HEK293 (cell line): ENCODE results near the gene TSPEAR.

ENCODE experiments used
- CTCF ChIA-PET: fragments of 350-600 bp; formaldehyde crosslinking; extraction: SDS; loops from one replicate; lab custom pipeline; 2021; ENCODE audit warnings: antibody characterized with exemption; lab: Yijun Ruan, JAX
- POLR2A ChIA-PET: fragments of 300-600 bp; formaldehyde crosslinking; extraction: SDS; loops from one replicate; lab custom pipeline; 2020; ENCODE audit warnings: antibody characterized with exemption, inconsistent platforms; lab: Yijun Ruan, JAX
- H3K27ac ChIP-seq: fragments of 200-500 bp; sonication (Bioruptor generic); 2 replicates; pipeline ENCODE4 v1.5.1; 2014; ENCODE audit warnings: low read depth, low read length, control low read depth, inconsistent platforms; ENCODE audit errors: extremely low read depth
- H3K36me3 ChIP-seq, 2 experiments: fragments of 200-500 bp in 1 of 2; sonication (Bioruptor generic) in 1 of 2; 1 replicate in 1 of 2; 2 replicates in 1 of 2; pipeline ENCODE4 v1.5.1; 2014 to 2017; ENCODE audit warnings: inconsistent platforms in 2 of 2, low read length in 2 of 2; ENCODE audit not compliant: control insufficient read depth in 2 of 2, insufficient read depth in 1 of 2
- H3K4me1 ChIP-seq: fragments of 200-500 bp; sonication (Bioruptor generic); 2 replicates; pipeline ENCODE4 v1.5.1; 2014; ENCODE audit warnings: mild to moderate bottlenecking, low read length, inconsistent platforms; ENCODE audit not compliant: control insufficient read depth, insufficient read depth
- H3K4me3 ChIP-seq: 2 replicates; pipeline ENCODE4 v1.5.1; 2011; ENCODE audit warnings: low read depth, mild to moderate bottlenecking, control low read depth, low read length, moderate library complexity
- H3K9me3 ChIP-seq: fragments of 200-500 bp; sonication (Bioruptor generic); 2 replicates; pipeline ENCODE4 v1.5.1; 2014; ENCODE audit warnings: low read depth, low read length, inconsistent platforms; ENCODE audit not compliant: control insufficient read depth, insufficient read depth
- MYNN ChIP-seq: fragments of 450-650 bp; formaldehyde crosslinking; IDR thresholded peaks from 2 replicates; pipeline ENCODE4 v1.5.1; 2016; ENCODE audit warnings: missing biosample characterization, missing genetic modification characterization, borderline replicate concordance
- PRDM10 ChIP-seq: fragments of 450-650 bp; formaldehyde crosslinking; IDR thresholded peaks from 2 replicates; pipeline ENCODE4 v1.5.1; 2016; ENCODE audit warnings: missing biosample characterization, missing genetic modification characterization
- RBAK ChIP-seq: fragments of 450-650 bp; formaldehyde crosslinking; IDR thresholded peaks from 2 replicates; pipeline ENCODE4 v1.5.1; 2016; ENCODE audit warnings: missing biosample characterization, missing genetic modification characterization
- SCRT1 ChIP-seq: fragments of 450-650 bp; formaldehyde crosslinking; IDR thresholded peaks from 2 replicates; pipeline ENCODE4 v1.5.1; 2016; ENCODE audit warnings: missing biosample characterization, missing genetic modification characterization, borderline replicate concordance
- SP2 ChIP-seq: fragments of 450-650 bp; formaldehyde crosslinking; IDR thresholded peaks from 2 replicates; pipeline ENCODE4 v1.5.1; 2016; ENCODE audit warnings: missing biosample characterization, missing genetic modification characterization
- ZBTB1 ChIP-seq: fragments of 450-650 bp; formaldehyde crosslinking; IDR thresholded peaks from 2 replicates; pipeline ENCODE4 v1.5.1; 2016; ENCODE audit warnings: missing biosample characterization, missing genetic modification characterization
- ZBTB44 ChIP-seq: fragments of 450-650 bp; IDR thresholded peaks from 2 replicates; pipeline ENCODE4 v1.5.1; 2018; ENCODE audit warnings: missing biosample characterization, mild to moderate bottlenecking, missing genetic modification characterization
- ZBTB8A ChIP-seq: fragments of 450-650 bp; formaldehyde crosslinking; IDR thresholded peaks from 2 replicates; pipeline ENCODE4 v1.5.1; 2016; ENCODE audit warnings: missing biosample characterization, missing genetic modification characterization
- ZFHX2 ChIP-seq: fragments of 450-650 bp; formaldehyde crosslinking; conservative IDR thresholded peaks from 2 replicates; pipeline ENCODE4 v1.5.1; 2016; ENCODE audit warnings: missing biosample characterization, missing genetic modification characterization
- ZFP69B ChIP-seq: fragments of 450-650 bp; formaldehyde crosslinking; IDR thresholded peaks from 2 replicates; pipeline ENCODE4 v1.5.1; 2016; ENCODE audit warnings: missing biosample characterization, missing genetic modification characterization
- ZIC2 ChIP-seq: fragments of 450-650 bp; formaldehyde crosslinking; IDR thresholded peaks from 2 replicates; pipeline ENCODE4 v1.5.1; 2016; ENCODE audit warnings: missing biosample characterization, missing genetic modification characterization
- ZNF112 ChIP-seq: fragments of 450-650 bp; formaldehyde crosslinking; IDR thresholded peaks from 2 replicates; pipeline ENCODE4 v1.5.0; 2017; ENCODE audit warnings: missing biosample characterization, missing genetic modification characterization
- ZNF341 ChIP-seq: fragments of 450-650 bp; formaldehyde crosslinking; IDR thresholded peaks from 2 replicates; pipeline ENCODE4; 2016; ENCODE audit warnings: low read depth, missing biosample characterization, missing genetic modification characterization
- ZNF366 ChIP-seq: fragments of 450-650 bp; formaldehyde crosslinking; conservative IDR thresholded peaks from 2 replicates; pipeline ENCODE4 v1.5.1; 2016; ENCODE audit warnings: missing biosample characterization, missing genetic modification characterization
- ZNF37A ChIP-seq: fragments of 450-650 bp; IDR thresholded peaks from 2 replicates; pipeline ENCODE4 v1.5.1; 2018; ENCODE audit warnings: missing biosample characterization, missing genetic modification characterization
- ZNF473 ChIP-seq: fragments of 450-650 bp; formaldehyde crosslinking; IDR thresholded peaks from 2 replicates; pipeline ENCODE4 v1.5.1; 2017; ENCODE audit warnings: missing biosample characterization, missing genetic modification characterization
- ZNF510 ChIP-seq: fragments of 450-650 bp; formaldehyde crosslinking; IDR thresholded peaks from 2 replicates; pipeline ENCODE4 v1.5.1; 2018; ENCODE audit warnings: mild to moderate bottlenecking, missing genetic modification characterization, missing biosample characterization; ENCODE audit not compliant: insufficient replicate concordance
- ZNF521 ChIP-seq: fragments of 450-650 bp; formaldehyde crosslinking; IDR thresholded peaks from 2 replicates; pipeline ENCODE4 v1.5.1; 2017; ENCODE audit warnings: missing biosample characterization, mild to moderate bottlenecking, missing genetic modification characterization
- ZNF544 ChIP-seq: fragments of 450-650 bp; formaldehyde crosslinking; IDR thresholded peaks from 2 replicates; pipeline ENCODE4 v1.5.0; 2017; ENCODE audit warnings: missing biosample characterization, missing genetic modification characterization
- ZNF629 ChIP-seq: fragments of 450-650 bp; formaldehyde crosslinking; IDR thresholded peaks from 2 replicates; pipeline ENCODE4 v1.5.1; 2017; ENCODE audit warnings: missing biosample characterization, missing genetic modification characterization
- ZNF747 ChIP-seq: fragments of 450-650 bp; formaldehyde crosslinking; IDR thresholded peaks from 2 replicates; pipeline ENCODE4 v1.5.1; 2016; ENCODE audit warnings: missing biosample characterization, missing genetic modification characterization
- ZNF76 ChIP-seq: fragments of 450-650 bp; formaldehyde crosslinking; IDR thresholded peaks from 2 replicates; pipeline ENCODE4; 2016; ENCODE audit warnings: low read depth, missing biosample characterization, missing genetic modification characterization, borderline replicate concordance
- TF ChIP-seq, protein P1 (sequence below): fragments of 450-650 bp; formaldehyde crosslinking; IDR thresholded peaks from 2 replicates; pipeline ENCODE4 v1.5.1; 2017; ENCODE audit warnings: missing biosample characterization, missing genetic modification characterization
- TF ChIP-seq, protein P2 (sequence below): fragments of 450-650 bp; formaldehyde crosslinking; IDR thresholded peaks from 2 replicates; pipeline ENCODE4 v1.5.1; 2016; ENCODE audit warnings: missing biosample characterization, missing genetic modification characterization

Gene TSPEAR

GRCh38 chr21:44537930-44538911, 173.2 kb downstream of the TSPEAR start:
- ChIA-PET POLR2A (no interaction called here), CTCF (no interaction called here)
- H3K9me3 ChIP-seq = no peaks in the 10 kb centered on the region

DNA sequence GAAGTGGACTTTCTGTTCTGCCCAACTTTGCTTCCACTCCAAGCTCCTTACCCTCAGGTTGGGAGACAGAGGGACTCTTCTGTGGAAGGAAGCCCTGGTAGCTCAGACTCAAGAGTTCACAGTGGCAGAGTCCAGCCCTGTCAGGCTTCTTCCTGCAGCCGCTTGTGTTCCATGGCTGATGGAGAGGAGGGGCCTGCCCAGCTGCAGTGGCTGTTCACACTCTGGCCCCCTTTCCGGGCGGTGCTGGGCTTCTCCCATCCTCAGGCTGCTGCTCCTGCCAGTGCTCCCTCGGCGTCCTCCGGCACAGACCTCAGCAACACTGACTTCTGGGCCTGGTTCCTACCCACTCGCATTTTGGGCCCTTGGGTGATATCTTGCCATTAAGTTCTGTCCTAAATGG, 175.4 kb downstream of the TSPEAR start:
- CTCF ChIA-PET = interaction anchor here (0.5 to 1.1 kb wide), 5 partner anchors 17 to 258 kb away, joined by 3 to 6 read pairs (median 3); no protein-coding TSS in a partner anchor
- Histone ChIP-seq H3K4me3 (no peak overlapping the region), H3K27ac (no peak overlapping the region), H3K36me3 (no peaks in the 10 kb centered on the region), H3K4me1 (no peaks in the 10 kb centered on the region), H3K9me3 (no peaks in the 10 kb centered on the region)
- POLR2A ChIA-PET = no interaction called here
- no peak for TF ChIP-seq ZNF544
- no peak for TF ChIP-seq ZNF112 (tag by site-specific recombination)
- no peak for TF ChIP-seq SCRT1 (tag by site-specific recombination)
- TF ChIP-seq MYNN (tag by site-specific recombination) = no peak
- TF ChIP-seq SP2 (tag by site-specific recombination) = no peak
- TF ChIP-seq, protein P1, sequence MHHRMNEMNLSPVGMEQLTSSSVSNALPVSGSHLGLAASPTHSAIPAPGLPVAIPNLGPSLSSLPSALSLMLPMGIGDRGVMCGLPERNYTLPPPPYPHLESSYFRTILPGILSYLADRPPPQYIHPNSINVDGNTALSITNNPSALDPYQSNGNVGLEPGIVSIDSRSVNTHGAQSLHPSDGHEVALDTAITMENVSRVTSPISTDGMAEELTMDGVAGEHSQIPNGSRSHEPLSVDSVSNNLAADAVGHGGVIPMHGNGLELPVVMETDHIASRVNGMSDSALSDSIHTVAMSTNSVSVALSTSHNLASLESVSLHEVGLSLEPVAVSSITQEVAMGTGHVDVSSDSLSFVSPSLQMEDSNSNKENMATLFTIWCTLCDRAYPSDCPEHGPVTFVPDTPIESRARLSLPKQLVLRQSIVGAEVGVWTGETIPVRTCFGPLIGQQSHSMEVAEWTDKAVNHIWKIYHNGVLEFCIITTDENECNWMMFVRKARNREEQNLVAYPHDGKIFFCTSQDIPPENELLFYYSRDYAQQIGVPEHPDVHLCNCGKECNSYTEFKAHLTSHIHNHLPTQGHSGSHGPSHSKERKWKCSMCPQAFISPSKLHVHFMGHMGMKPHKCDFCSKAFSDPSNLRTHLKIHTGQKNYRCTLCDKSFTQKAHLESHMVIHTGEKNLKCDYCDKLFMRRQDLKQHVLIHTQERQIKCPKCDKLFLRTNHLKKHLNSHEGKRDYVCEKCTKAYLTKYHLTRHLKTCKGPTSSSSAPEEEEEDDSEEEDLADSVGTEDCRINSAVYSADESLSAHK = no peak
- no peak for TF ChIP-seq ZBTB1 (tag by site-specific recombination)
- TF ChIP-seq ZFP69B (tag by site-specific recombination) = no peak
- no peak for TF ChIP-seq ZNF629 (tag by site-specific recombination)
- TF ChIP-seq ZNF510 = no peak

More at GRCh38 chr21:44537930-44538911, 173.2 kb downstream of the TSPEAR start:
- H3K4me1 ChIP-seq = no peaks in the 10 kb centered on the region
- TF ChIP-seq PRDM10 (no peak), ZNF37A (tag by site-specific recombination) (no peak), ZFHX2 (tag by site-specific recombination) (no peak), ZNF747 (no peak), ZIC2 (no peak), ZNF366 (tag by site-specific recombination) (no peak), ZNF341 (tag by site-specific recombination) (no peak), ZBTB44 (tag by site-specific recombination) (no peak), ZNF521 (tag by site-specific recombination) (no peak), RBAK (no peak), ZNF76 (tag by site-specific recombination) (no peak), ZNF473 (no peak), ZBTB8A (no peak)
- TF ChIP-seq, protein P2, sequence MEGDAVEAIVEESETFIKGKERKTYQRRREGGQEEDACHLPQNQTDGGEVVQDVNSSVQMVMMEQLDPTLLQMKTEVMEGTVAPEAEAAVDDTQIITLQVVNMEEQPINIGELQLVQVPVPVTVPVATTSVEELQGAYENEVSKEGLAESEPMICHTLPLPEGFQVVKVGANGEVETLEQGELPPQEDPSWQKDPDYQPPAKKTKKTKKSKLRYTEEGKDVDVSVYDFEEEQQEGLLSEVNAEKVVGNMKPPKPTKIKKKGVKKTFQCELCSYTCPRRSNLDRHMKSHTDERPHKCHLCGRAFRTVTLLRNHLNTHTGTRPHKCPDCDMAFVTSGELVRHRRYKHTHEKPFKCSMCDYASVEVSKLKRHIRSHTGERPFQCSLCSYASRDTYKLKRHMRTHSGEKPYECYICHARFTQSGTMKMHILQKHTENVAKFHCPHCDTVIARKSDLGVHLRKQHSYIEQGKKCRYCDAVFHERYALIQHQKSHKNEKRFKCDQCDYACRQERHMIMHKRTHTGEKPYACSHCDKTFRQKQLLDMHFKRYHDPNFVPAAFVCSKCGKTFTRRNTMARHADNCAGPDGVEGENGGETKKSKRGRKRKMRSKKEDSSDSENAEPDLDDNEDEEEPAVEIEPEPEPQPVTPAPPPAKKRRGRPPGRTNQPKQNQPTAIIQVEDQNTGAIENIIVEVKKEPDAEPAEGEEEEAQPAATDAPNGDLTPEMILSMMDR (tag by site-specific recombination) = no peak
- H3K4me3 ChIP-seq = no peak overlapping the region
- no peaks in the 10 kb centered on the region for H3K36me3 ChIP-seq
- no peak overlapping the region for H3K27ac ChIP-seq
